D721Med (cell line): ENCODE results near the gene MEI4.

Experiments used
- DNase-seq: peaks from one replicate; pipeline ENCODE4 v3.0.0; 2011; ENCODE audit warnings: low spot score; ENCODE audit not compliant: insufficient read length
- FAIRE-seq: peaks from 2 replicates; lab custom pipeline; 2011; peaks lifted over from hg19 to GRCh38; lab: Jason Lieb, UNC
- TF ChIP-seq, protein P1 (sequence below): IDR thresholded peaks from 2 replicates; pipeline ENCODE4 v1.5.1; 2012; ENCODE audit warnings: mild to moderate bottlenecking, control low read depth; ENCODE audit not compliant: insufficient read depth; ENCODE audit errors: missing control alignments

MEI4 gene

DNA sequence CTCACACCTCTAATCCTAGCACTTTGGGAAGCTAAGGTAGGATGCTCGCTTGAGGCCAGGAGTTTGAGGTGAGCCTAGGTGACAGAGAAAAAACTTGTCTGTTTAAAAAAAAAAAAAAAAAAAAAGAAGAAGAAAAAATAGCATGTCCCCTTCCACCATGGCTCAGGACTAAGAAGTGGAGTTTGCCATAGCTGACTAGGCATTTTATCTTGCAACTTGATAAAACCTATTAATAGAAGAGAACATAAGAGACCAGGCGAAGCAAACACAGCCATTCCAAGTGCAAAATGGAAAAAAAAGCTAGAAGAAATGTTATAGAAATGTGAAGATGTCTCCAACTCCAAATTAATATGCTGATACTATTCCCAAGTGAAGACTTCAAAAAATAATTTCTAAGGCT lies 277.5 kb downstream of the MEI4 start:
- no peak for FAIRE-seq
- no peak for DNase-seq
- TF ChIP-seq, protein P1, sequence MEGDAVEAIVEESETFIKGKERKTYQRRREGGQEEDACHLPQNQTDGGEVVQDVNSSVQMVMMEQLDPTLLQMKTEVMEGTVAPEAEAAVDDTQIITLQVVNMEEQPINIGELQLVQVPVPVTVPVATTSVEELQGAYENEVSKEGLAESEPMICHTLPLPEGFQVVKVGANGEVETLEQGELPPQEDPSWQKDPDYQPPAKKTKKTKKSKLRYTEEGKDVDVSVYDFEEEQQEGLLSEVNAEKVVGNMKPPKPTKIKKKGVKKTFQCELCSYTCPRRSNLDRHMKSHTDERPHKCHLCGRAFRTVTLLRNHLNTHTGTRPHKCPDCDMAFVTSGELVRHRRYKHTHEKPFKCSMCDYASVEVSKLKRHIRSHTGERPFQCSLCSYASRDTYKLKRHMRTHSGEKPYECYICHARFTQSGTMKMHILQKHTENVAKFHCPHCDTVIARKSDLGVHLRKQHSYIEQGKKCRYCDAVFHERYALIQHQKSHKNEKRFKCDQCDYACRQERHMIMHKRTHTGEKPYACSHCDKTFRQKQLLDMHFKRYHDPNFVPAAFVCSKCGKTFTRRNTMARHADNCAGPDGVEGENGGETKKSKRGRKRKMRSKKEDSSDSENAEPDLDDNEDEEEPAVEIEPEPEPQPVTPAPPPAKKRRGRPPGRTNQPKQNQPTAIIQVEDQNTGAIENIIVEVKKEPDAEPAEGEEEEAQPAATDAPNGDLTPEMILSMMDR = no peak

DNA sequence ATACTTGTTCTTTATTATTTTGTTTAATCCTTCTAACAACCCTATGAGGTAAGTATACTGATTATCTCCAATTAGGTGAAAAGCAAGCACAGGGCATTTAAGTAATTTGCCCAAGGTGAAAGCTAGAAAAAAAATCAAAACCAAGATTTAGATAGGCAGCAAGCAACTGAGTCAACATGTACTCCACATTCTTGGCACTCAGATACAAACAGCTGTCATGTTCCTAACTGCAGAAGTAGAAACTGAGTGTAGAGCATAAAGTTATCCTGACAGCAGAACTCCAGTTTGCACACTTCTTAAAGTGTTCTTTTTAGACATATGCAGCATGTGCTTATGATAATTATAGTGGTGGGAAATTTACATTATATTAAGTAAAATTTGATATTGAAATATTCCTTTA lies 278.1 kb downstream of the MEI4 start:
- TF ChIP-seq, protein P1 = no peak
- no peak for FAIRE-seq
- DNase-seq = no peak

DNA sequence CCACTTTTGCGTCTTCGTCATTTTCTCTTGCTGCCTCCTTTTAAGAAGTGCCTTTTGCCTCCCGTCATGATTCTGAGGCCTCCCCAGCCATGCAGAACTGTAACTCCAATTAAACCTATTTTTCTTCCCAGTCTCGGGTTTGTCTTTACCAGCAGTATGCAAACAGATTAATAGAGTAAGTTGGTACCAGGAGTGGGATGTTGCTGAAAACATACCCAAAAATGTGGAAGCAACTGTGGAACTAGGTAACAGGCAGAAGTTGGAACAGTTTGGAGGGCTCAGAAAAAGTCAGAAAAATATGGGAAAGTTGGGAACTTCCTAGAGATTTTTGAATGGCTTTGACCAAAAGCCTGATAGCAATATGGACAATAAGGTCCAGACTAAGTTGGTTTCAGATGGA lies 309.2 kb downstream of the MEI4 start:
- no peak for DNase-seq
- TF ChIP-seq, protein P1 = no peak
- no peak for FAIRE-seq

DNA sequence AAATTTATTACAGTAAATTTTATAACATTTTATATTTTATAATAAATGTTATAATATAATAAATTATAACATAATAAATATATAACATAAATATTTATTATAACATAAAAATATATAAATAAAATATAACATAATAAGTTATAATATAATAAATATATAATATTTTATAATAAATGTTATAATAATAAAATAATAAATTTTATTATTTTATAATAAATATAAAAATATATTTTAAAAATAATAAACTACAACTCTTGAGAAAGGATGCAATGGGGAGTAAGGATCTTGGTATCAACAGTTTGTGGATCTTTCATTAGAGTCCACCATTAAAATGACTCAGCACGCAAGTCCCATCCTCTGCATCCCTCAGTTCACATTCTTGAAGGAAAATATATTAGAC lies 312.6 kb downstream of the MEI4 start:
- DNase-seq (no peak), FAIRE-seq (no peak)
- TF ChIP-seq, protein P1 = no peak

DNA sequence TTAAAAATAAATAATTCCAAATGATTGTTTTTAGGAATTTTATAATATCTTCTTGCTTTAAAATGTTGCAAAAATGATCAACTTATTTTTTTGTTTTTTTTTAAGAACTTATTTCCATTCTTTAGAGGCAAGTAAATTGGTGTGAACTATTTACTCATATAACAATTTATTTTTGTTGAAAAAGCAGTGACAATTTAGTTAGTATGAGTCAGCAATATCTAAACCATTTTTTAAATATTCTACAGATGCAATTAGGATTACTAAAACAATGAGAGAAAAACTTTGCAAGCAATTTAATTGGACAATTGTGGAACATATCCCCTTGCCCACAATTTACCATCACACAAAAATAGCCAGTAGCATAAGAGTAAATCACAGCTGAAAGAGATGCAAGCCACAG lies 319.5 kb downstream of the MEI4 start:
- DNase-seq = no peak
- TF ChIP-seq, protein P1 = no peak
- FAIRE-seq = no peak
